ACC112 (cell line): ENCODE data around the gene ZNF184.

Experiments used
- H2AFZ ChIP-seq: fragments of 200-600 bp; sonication (generic); one replicate; pipeline ENCODE4 v1.6.0; 2017; ENCODE audit warnings: antibody characterized with exemption, low read length; ENCODE audit not compliant: unreplicated experiment
- H3K27ac ChIP-seq: fragments of 200-600 bp; sonication (generic); 2 replicates; pipeline ENCODE4 v1.5.1; 2014; ENCODE audit warnings: low read depth, mild to moderate bottlenecking, antibody characterized with exemption, low read length, moderate library complexity
- H3K27me3 ChIP-seq: fragments of 200-600 bp; sonication (generic); 2 replicates; pipeline ENCODE4 v1.6.1; 2014; ENCODE audit warnings: mild to moderate bottlenecking, antibody characterized with exemption, low read length, moderate library complexity, mixed read lengths; ENCODE audit not compliant: insufficient read depth
- H3K36me3 ChIP-seq: fragments of 200-600 bp; sonication (generic); 2 replicates; pipeline ENCODE4 v1.6.1; 2016; ENCODE audit warnings: mild to moderate bottlenecking, antibody characterized with exemption, low read length, moderate library complexity, mixed read lengths; ENCODE audit not compliant: insufficient read depth
- H3K4me1 ChIP-seq: fragments of 200-600 bp; sonication (generic); one replicate; pipeline ENCODE4 v1.6.1; 2016; ENCODE audit warnings: low read length, mixed read lengths; ENCODE audit not compliant: insufficient read depth, unreplicated experiment, control insufficient read depth
- H3K4me3 ChIP-seq: fragments of 200-600 bp; sonication (generic); 2 replicates; pipeline ENCODE4 v1.5.1; 2014; ENCODE audit warnings: mild to moderate bottlenecking, low read depth, low read length
- H3K79me2 ChIP-seq: fragments of 200-600 bp; sonication (generic); one replicate; pipeline ENCODE4 v1.6.0; 2016; ENCODE audit warnings: low read length; ENCODE audit not compliant: control insufficient read depth, unreplicated experiment, insufficient read depth

ZNF184 gene

DNA sequence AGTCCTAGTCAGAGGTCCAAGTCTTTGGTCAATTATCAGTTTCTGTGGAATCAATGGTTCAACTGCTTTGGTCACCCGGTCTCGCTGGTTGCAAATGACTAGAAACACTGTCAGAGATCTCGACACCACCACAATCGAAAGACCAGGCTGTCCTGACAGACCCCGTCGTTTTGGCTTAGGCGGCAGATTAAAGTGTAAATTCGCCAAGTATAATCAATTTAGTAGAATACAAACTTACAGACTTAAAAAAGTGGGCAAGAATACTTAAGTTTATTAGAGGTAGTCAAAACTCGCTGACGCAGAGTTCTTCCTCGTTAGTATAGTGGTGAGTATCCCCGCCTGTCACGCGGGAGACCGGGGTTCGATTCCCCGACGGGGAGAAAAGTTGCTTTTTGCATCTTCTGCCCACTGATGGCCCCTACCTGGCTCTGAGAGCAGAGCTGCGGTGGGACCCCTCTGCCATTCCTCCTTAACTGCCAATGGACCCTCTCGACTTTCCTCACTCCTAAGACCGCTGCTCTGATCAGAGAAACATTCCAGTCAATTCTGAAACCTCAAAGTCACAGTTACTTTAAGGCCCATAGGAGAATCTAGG is 30.6 kb upstream of the ZNF184 start:
- H3K4me3 ChIP-seq = peak overlapping the region; percentile 81
- no peaks in the 10 kb centered on the region for H3K79me2 ChIP-seq
- H3K4me1 ChIP-seq = no peaks in the 10 kb centered on the region
- peak overlapping the region; percentile 18; the same call in 1 of the 2 replicates for H3K27ac ChIP-seq
- H2AFZ ChIP-seq = no peak overlapping the region
- H3K27me3 ChIP-seq = peaks cover 46% of the 10 kb centered on the region
- no peaks in the 10 kb centered on the region for H3K36me3 ChIP-seq

DNA sequence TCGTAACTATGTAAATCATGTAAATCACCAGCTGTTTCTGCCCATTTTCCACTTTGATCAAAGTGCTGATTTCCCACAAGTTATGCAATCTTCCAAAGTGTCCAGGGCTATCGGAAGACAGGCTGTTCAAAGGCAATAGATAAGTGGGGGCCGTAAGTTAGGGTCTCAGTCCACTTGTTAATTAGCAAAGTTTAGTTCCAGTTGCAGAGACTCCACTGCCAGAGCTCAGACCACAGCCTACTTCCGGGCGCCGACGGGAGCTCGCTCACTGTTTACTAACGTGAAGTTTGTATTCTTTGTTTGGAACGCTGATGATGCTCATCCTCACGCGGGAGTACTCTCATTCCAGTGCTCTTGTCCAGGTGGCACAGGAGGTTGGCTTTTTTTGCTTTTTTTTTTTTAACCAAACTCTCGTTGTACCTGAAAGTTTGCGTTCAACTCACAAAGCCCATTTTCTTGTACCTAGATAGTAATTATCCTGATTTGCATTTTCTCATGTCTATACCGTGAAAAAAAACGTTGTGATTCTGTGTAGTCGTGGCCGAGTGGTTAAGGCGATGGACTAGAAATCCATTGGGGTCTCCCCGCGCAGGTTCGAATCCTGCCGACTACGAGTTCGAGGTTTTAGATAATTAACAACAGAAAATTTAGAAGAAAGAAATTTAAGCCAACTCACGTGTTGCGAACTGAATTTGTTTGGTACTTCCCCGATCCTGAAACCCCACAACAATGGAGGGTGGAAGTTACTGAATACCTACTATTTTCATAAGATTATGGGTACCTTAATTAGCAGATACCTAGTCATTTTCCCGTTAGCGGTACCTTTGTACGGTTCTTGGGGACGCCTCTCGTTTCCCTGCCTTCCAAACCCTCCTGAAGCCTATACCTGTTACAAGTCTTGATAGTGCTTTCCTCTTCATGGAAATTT is 29.9 kb upstream of the ZNF184 start:
- peak overlapping the region; percentile 81 for H3K4me3 ChIP-seq

DNA sequence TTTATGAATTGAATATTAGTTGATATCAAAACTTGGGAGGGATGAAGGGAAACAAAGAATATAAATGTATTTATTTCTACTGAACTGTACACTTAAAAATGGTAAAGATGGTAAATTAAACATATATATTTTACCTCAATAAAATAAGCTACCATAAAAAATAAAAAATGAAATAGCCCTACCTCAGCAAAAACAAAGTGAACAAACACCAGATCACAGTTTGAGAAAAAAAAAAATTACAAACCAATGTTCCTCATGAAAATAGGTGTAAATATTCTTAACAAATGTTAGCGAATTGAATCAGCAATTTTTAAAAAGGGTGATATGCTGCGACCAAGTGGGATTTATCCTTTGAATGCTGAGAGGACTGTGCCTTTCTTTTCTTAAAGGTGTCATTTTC is 28.3 kb upstream of the ZNF184 start:
- Histone ChIP-seq H3K4me3 (no peak overlapping the region), H3K4me1 (no peaks in the 10 kb centered on the region)

More for the DNA sequence above, 29.9 kb upstream of the ZNF184 start:
- H3K27me3 ChIP-seq = peaks cover 47% of the 10 kb centered on the region
- H3K27ac ChIP-seq = peak overlapping the region; percentile 18; the same call in 1 of the 2 replicates
- H3K36me3 ChIP-seq = no peaks in the 10 kb centered on the region
- peak overlapping the region; percentile 51 for H2AFZ ChIP-seq
- no peaks in the 10 kb centered on the region for H3K79me2 ChIP-seq
- no peaks in the 10 kb centered on the region for H3K4me1 ChIP-seq

DNA sequence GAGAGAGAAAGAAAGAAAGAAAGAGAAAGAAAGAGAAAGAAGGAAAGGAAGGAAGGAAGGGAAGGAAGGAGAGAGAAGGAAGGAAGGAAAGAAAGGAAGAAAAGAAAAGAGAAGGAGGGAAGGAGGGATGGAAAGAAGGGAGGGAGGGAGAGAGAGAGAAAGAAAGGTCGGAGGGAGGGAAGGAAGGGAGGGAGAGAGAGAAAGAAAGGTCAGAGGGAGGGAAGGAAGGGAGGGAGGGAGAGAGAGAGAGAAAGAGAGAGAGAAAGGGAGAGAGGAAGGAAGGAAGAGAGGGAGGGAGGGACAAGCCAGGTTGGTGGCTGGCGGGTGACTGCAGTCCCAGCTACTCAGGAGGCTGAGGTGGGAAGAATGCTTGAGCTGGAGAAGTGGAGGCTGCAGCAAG is 27.3 kb upstream of the ZNF184 start:
- H3K4me1 ChIP-seq = no peaks in the 10 kb centered on the region
- H3K79me2 ChIP-seq = no peaks in the 10 kb centered on the region
- H2AFZ ChIP-seq = no peak overlapping the region
- H3K27ac ChIP-seq = no peak overlapping the region
- H3K36me3 ChIP-seq = no peaks in the 10 kb centered on the region
- H3K27me3 ChIP-seq = peaks cover 30% of the 10 kb centered on the region
- H3K4me3 ChIP-seq = no peak overlapping the region

More for the DNA sequence above, 28.3 kb upstream of the ZNF184 start:
- peaks cover 32% of the 10 kb centered on the region for H3K27me3 ChIP-seq
- no peak overlapping the region for H2AFZ ChIP-seq
- no peaks in the 10 kb centered on the region for H3K36me3 ChIP-seq
- no peak overlapping the region for H3K27ac ChIP-seq
- no peaks in the 10 kb centered on the region for H3K79me2 ChIP-seq

DNA sequence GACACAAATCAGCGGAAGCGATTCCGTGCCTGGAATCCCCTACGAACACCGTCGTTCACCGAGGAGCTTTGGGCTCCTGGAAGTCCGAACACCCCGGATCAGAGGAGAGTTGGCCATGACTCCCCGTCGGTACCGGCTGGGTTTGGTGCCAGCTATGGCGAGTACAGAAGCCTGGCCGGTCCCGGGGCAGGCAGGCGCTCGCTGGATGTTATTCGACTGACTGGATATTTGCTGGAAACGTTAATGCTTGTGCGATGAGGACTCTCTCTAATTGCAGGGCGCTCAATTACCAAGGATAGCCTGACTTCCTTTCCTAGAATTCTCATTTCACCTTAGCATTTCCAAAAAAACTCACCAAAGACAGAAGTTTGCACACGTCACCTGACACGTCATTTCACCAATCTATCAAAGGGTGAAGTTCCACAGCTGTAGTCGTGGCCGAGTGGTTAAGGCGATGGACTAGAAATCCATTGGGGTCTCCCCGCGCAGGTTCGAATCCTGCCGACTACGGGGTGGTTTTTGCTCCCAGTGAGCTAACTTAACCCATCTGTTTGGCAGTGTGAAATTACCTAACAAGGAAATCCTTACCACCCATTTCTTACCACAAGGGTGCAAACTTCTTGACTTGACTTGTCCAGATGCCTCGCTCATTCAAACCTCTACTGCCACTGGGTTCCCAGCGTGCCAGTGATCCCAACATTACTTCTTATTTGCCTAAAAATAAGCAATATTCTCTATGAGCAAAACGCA is 22.7 kb upstream of the ZNF184 start:
- H2AFZ ChIP-seq = peak overlapping the region; percentile 89
- H3K36me3 ChIP-seq = no peaks in the 10 kb centered on the region
- H3K4me3 ChIP-seq = peak overlapping the region; percentile 80
- H3K27me3 ChIP-seq = peaks cover 23% of the 10 kb centered on the region
- H3K79me2 ChIP-seq = no peaks in the 10 kb centered on the region
- H3K27ac ChIP-seq = no peak overlapping the region
- no peaks in the 10 kb centered on the region for H3K4me1 ChIP-seq

DNA sequence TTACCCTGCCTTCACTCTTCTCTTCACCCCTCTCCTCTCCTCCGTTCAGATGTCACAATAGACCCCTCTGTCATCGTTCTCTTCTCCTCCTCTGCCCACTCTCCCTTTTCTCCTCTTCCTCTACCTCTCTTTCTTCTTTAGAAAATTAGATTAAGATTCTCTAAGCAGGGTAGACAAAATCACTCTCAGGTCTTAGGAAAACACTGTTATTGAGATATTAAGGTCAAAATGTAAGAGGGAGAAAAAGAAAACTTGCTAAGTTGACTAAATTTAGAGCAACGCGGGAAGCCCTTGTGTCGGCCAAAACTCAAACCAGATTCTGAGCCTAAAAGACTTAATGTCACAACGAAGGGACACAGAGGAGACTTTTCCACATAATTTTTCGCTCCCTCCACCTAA is 22.1 kb upstream of the ZNF184 start:
- Histone ChIP-seq H3K27me3 (peaks cover 17% of the 10 kb centered on the region), H3K79me2 (no peaks in the 10 kb centered on the region), H3K27ac (no peak overlapping the region), H2AFZ (peak overlapping the region; percentile 89), H3K4me1 (no peaks in the 10 kb centered on the region), H3K4me3 (peak overlapping the region; percentile 80), H3K36me3 (no peaks in the 10 kb centered on the region)

DNA sequence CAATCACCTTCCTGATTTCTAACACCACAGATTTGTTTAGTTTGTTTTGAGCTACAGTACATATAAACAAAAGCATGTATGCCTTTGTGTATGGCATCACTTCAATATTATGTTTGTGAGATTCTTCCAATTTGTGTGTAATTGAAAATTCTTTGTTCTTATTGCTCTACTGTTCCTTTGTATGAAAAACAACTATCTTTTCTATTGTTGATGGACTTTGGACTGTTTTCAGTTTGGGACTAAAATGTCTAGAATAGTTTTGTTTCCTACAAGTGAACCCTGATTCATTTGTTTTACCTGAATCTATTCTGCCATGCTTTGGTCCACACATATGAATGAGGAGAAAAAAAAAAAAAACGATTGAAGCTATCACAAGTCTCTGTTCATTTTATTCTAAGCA is 21.2 kb upstream of the ZNF184 start:
- H3K36me3 ChIP-seq = no peaks in the 10 kb centered on the region
- H2AFZ ChIP-seq = no peak overlapping the region
- no peak overlapping the region for H3K4me3 ChIP-seq
- no peaks in the 10 kb centered on the region for H3K79me2 ChIP-seq
- no peak overlapping the region for H3K27ac ChIP-seq
- no peaks in the 10 kb centered on the region for H3K4me1 ChIP-seq
- H3K27me3 ChIP-seq = peaks cover 10% of the 10 kb centered on the region

DNA sequence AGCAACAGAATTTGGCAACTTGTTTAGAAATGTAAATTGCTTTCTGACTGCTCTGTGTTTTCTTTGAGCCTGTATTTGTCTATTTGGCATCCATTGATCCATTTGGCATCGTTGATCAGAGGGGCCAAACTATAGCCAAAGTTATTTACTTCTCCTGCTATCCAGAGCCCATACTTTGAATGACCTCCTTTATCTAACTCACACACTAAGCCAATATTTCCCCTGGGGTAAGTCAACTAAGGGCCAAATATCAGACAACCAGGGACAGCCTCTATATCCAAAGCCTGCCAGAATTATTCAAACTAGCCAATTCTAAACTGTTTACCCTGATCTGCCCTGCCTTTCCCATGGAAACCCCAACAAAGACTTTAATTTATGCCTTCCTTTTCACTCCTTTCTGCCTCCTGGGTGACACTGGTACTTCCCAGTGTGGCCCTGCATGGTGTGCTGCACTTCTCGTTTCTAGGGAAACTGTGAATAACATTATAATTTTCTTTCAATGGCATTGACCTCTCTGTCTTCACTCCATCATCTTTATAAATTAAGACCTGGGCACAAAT is 19.8 kb upstream of the ZNF184 start:
- Histone ChIP-seq H3K27me3 (no peaks in the 10 kb centered on the region), H3K79me2 (no peaks in the 10 kb centered on the region), H2AFZ (no peak overlapping the region), H3K27ac (no peak overlapping the region), H3K4me1 (no peaks in the 10 kb centered on the region), H3K36me3 (no peaks in the 10 kb centered on the region), H3K4me3 (no peak overlapping the region)

DNA sequence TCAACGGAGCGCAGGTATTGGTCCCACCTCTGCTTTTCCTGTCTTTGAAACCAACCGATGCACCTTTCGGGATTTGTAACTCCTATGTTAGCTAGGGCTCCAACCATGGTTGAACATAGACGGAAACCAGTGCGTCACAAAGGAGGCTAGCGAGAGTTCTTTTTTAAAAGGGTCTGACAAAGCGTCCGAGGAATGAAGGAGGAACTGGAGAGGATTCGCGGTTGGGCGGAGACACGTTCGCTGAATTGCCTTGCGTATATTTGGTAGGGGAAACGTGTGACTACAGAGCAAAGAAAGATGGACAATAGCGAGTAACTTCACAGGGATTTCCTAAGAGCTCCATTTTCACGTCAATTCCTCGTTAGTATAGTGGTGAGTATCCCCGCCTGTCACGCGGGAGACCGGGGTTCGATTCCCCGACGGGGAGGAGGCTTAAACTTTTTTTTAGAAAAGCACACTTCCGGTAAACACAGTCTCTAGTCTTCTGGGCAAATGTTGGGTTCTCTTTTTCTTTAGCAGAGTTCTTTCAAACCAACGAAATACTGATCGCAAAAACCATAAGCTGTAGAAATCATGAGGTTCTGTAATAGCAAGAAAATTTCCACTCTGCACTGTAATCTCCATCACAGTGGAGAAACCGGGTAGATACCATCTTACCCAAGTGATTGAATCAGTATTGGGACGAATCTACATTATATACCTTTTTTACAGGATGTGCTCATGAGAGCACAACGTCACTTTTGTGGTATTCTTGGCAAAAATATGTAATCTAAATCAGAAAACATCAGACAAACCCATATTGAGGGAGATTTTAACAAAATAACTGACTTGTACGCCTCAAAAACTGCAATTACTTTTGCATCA is 6.6 kb upstream of the ZNF184 start:
- H3K4me3 ChIP-seq = peak overlapping the region; percentile 89
- H3K79me2 ChIP-seq = no peaks in the 10 kb centered on the region
- H2AFZ ChIP-seq = peak overlapping the region; percentile 96
- H3K27ac ChIP-seq = peak overlapping the region; percentile 93
- H3K36me3 ChIP-seq = no peaks in the 10 kb centered on the region
- H3K27me3 ChIP-seq = no peaks in the 10 kb centered on the region
- peaks cover 8% of the 10 kb centered on the region for H3K4me1 ChIP-seq
